Measurements from ENCODE around the gene YIPF5. TPM values are rescaled to one million over a fixed set of nuclear protein-coding genes. Genes with fewer than 3 reads are reported as not detected.

The YIPF5 gene
- total RNA-seq, 1 donor from 2014 or later, result 60.2 TPM

- no peak overlapping the region for H3K27ac Mint-ChIP-seq
- no peak overlapping the region for H3K4me3 Mint-ChIP-seq
- DNase-seq (ENCODE audit: low spot score in 2 of 2, unreplicated experiment in 2 of 2), result no peak
- H3K27me3 Mint-ChIP-seq (ENCODE audit: low read depth), result peaks cover 2% of the 10 kb centered on the region
- H3K9me3 Mint-ChIP-seq, result peaks cover 3% of the 10 kb centered on the region
- TF ChIP-seq CTCF (IDR thresholded peaks at IDR 0.05; ENCODE audit: unreplicated experiment), result no peak
- H3K4me1 Mint-ChIP-seq, result peaks cover 3% of the 10 kb centered on the region
- H3K36me3 Mint-ChIP-seq, result no peaks in the 10 kb centered on the region
These were observed 8.8 kb upstream of the YIPF5 start for GRCh38 chr5:144179226-144179625.

- no peak overlapping the region for H3K4me3 Mint-ChIP-seq
- no peak for DNase-seq (ENCODE audit: low spot score in 2 of 2, unreplicated experiment in 2 of 2)
- H3K9me3 Mint-ChIP-seq, result peaks cover 7% of the 10 kb centered on the region
- H3K27ac Mint-ChIP-seq, result peak overlapping the region; percentile 9
- no peak for TF ChIP-seq CTCF (IDR thresholded peaks at IDR 0.05; ENCODE audit: unreplicated experiment)
- H3K27me3 Mint-ChIP-seq (ENCODE audit: low read depth), result peaks cover 5% of the 10 kb centered on the region
- no peaks in the 10 kb centered on the region for H3K36me3 Mint-ChIP-seq
- H3K4me1 Mint-ChIP-seq, result peaks cover 3% of the 10 kb centered on the region
These were observed 7.1 kb upstream of the YIPF5 start for GRCh38 chr5:144177548-144177947.

- peaks cover 20% of the 10 kb centered on the region for H3K4me1 Mint-ChIP-seq
- TF ChIP-seq CTCF (IDR thresholded peaks at IDR 0.05; ENCODE audit: unreplicated experiment), result no peak
- H3K36me3 Mint-ChIP-seq, result no peaks in the 10 kb centered on the region
- no peak overlapping the region for H3K4me3 Mint-ChIP-seq
- DNase-seq (ENCODE audit: low spot score in 2 of 2, unreplicated experiment in 2 of 2), result no peak
- peaks cover 4% of the 10 kb centered on the region for H3K9me3 Mint-ChIP-seq
- no peak overlapping the region for H3K27ac Mint-ChIP-seq
- peaks cover 5% of the 10 kb centered on the region for H3K27me3 Mint-ChIP-seq (ENCODE audit: low read depth)
These were observed 3.3 kb upstream of the YIPF5 start for GRCh38 chr5:144173766-144174165.

GRCh38 chr5:144169904-144170275, 569 bp downstream of the YIPF5 start:
- TF ChIP-seq CTCF (IDR thresholded peaks at IDR 0.05; ENCODE audit: unreplicated experiment), result no peak

GRCh38 chr5:144167998-144168397, 2.5 kb downstream of the YIPF5 start:
- peak overlapping the region; percentile 80 for H3K4me3 Mint-ChIP-seq
- DNase-seq (ENCODE audit: low spot score in 2 of 2, unreplicated experiment in 2 of 2), result no peak
- peaks cover 27% of the 10 kb centered on the region for H3K4me1 Mint-ChIP-seq
- H3K27me3 Mint-ChIP-seq (ENCODE audit: low read depth), result peaks cover 2% of the 10 kb centered on the region
- no peak overlapping the region for H3K27ac Mint-ChIP-seq
- TF ChIP-seq CTCF (IDR thresholded peaks at IDR 0.05; ENCODE audit: unreplicated experiment), result no peak
- peaks cover 2% of the 10 kb centered on the region for H3K9me3 Mint-ChIP-seq
- peaks cover 8% of the 10 kb centered on the region for H3K36me3 Mint-ChIP-seq

More at GRCh38 chr5:144169904-144170275, 569 bp downstream of the YIPF5 start:
- peak overlapping the region; percentile 80 for H3K4me3 Mint-ChIP-seq
- peak overlapping the region; percentile 76 for H3K27ac Mint-ChIP-seq
- H3K9me3 Mint-ChIP-seq, result peaks cover 4% of the 10 kb centered on the region
- peaks cover 5% of the 10 kb centered on the region for H3K27me3 Mint-ChIP-seq (ENCODE audit: low read depth)
- no peak for DNase-seq (ENCODE audit: low spot score in 2 of 2, unreplicated experiment in 2 of 2)
- peaks cover 5% of the 10 kb centered on the region for H3K36me3 Mint-ChIP-seq
- peaks cover 27% of the 10 kb centered on the region for H3K4me1 Mint-ChIP-seq

GRCh38 chr5:144166696-144167095, 3.8 kb downstream of the YIPF5 start:
- DNase-seq (ENCODE audit: low spot score in 2 of 2, unreplicated experiment in 2 of 2), result no peak
- Mint-ChIP-seq H3K27me3 (ENCODE audit: low read depth) (no peaks in the 10 kb centered on the region), H3K9me3 (no peaks in the 10 kb centered on the region), H3K4me1 (peaks cover 27% of the 10 kb centered on the region), H3K36me3 (peaks cover 17% of the 10 kb centered on the region), H3K27ac (no peak overlapping the region), H3K4me3 (no peak overlapping the region)
- no peak for TF ChIP-seq CTCF (IDR thresholded peaks at IDR 0.05; ENCODE audit: unreplicated experiment)

Measured in mesothelial cell of epicardium (in vitro differentiated cells).